ENCODE results near the gene ANKRD31.
"Not testable (repeated sequence)": the region's sequence is repeated elsewhere in the genome, so short reads cannot be mapped to it uniquely, and the experiment has no call there.

ANKRD31 gene

DNA sequence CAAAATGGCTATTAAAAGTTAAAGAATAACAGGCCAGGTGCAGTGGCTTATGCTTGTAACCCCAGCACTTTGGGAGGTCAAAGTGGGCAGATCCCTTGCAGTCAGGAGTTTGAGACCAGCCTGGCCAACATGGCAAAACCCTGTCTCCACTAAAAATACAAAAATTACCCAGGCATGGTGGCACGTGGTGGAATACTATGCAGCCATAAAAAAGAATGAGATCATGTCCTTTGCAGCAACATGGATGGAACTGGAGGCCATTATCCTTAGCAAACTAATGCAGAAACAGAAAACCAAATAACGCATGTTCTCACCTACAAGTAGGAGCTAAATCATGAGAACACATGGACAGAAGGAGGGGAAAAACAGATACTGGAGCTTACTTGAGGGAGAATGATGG is 15.9 kb downstream of the ANKRD31 start:
- not testable (repeated sequence) for DNase-seq (ENCODE audit: low read depth in 2 of 2)

DNA sequence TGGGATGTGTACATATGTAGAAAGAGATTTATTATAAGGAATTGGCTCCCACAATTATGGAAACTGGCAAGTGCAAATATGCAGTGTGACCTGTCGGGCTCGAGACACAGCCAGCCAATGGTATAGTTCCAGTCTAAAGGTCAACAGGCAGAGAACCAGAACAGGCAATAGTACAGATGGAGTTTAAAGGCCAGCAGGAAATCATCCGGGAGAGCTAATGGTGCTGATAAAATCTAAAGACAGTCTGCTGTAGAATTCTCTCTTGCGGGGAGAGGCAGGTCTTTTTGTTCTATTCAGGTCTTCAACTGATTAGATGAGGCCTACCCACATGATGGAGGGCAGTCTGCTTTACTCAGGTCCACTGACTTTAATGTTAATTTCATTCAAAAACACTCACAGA is 21.8 kb downstream of the ANKRD31 start:
- DNase-seq (ENCODE audit: low read depth in 2 of 2), result no peak

DNA sequence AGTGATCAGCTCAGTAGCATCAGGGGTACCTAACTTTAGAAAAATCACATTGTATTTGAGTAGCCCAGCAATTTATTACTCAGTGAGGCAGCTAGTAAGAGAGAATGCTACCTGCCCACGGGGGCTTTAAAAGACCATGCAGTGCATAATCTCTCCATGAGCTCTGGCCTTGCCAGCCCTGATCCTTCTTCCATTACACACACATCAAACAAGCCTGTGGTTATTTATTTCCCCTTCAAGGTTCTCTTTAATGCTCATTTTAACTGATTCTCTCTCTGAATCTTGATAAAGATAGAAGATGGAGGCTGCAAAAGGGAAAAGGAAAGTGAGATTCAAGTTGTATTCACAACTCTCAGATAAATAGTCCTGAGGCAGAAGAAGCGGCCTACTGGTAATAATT is 22.3 kb downstream of the ANKRD31 start:
- no peak for DNase-seq (ENCODE audit: low read depth in 2 of 2)

DNA sequence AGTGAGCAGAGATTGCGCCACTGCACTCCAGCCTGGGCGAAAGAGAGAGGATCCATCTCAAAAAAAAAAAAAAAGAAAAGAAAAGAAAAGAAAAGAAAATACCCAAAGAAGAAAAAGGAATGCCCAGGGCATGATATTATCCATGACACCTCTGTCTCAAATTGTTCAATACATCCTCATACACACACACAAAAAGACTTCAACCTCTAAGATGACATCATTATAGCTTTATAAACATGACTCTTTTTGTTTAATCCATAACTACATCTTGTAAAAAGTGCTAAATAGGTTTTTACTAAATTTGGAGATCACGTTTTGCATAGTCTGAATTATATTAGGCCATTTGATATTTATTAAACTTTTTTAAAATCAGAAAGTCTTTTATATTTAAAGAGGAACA is 33.1 kb downstream of the ANKRD31 start:
- DNase-seq (ENCODE audit: low read depth in 2 of 2), result no peak

DNA sequence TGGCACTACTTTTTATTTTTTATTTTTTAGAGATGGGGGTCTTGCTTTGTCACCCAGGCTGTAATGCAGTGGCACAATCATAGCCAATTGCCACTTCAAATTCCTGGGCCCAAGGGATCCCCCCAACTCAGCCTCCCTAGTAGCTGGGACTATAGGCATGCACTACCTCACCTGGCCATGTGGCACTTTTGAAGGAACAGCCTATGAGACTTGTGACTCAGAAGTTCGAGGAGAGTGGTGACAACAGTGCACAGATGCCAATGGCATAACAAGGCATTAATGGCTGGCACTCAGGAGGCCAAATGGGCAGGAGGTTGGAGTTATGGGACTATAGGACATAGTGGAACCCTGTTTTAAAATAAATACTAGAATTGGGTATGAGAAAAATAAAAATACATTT is 33.7 kb downstream of the ANKRD31 start:
- no peak for DNase-seq (ENCODE audit: low read depth in 2 of 2)

DNA sequence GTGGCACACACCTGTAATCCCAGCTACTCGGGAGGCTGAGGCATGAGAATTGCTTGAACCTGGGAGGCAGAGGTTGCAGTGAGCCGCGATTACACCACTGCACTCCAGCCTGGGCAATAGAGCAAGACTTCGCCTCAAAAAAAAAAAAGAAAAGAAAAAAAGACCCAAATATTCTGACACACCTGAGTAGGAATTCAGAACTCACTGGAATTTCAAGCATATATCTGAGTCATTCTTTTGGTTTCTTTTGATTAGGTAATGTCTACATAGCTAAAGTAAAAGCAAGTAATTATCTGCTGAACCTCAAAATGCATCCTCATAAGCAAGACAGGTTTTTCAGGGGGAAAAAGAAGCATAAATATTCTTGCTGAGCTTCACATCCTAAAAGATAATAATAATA is 35.9 kb downstream of the ANKRD31 start:
- no peak for DNase-seq (ENCODE audit: low read depth in 2 of 2)

DNA sequence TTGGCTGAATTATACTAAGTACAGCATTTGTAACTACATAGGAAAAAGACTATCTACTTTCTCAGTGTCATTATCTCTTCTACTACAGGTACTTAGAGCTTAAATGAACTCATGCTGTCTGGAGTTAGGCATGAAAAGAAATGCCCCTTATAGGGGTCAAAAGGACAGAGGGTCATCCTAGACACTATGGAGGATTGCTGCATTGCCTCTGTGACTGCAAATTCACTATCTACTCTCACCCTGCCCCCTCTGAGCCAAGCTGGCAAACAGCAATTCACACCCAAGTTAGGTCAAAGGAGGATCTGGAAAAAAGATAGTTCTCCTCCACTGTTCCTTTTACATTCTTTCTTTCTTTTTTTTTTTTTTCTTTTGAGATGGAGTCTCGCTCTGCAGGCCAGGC is 36.7 kb downstream of the ANKRD31 start:
- no peak for DNase-seq (ENCODE audit: low read depth in 2 of 2)

DNA sequence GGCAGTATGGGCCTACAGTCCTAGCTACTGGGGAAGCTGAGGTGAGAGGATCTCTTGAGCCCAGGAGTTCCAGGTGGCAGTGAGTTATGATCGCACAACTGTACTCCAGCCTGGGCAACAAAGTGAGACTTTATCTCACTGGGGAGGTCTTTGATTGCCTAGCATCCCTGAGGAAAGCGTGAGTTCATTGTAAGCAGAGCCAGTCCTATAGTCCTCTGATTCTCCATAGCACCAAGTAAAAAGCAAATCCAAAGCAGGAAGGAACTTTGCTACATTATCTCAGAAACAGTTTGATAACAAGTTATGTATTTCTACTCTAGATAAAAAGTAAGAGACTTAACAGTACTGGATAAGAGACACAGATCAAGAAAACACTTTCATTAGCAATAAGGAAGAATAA is 37.6 kb downstream of the ANKRD31 start:
- no peak for DNase-seq (ENCODE audit: low read depth in 2 of 2)

DNA sequence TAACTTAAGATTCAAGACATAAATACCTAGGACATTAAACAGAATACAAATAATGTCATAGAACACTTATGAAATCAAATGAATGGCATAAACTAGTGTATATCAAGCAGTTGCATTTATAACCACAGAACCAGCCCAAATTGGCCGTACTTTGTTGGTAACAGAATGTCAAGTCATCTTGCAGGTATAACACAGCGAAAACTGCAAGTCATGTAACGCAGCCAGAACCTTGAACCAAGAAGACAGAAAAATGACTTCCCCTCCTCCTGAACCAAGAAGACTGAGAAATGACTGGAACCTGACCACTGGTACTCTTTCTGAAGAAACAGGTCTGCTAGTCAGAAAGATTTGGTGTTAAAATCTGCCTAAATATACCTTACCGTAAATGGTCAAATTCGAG is 38.9 kb downstream of the ANKRD31 start:
- DNase-seq (ENCODE audit: low read depth in 2 of 2), result no peak

DNA sequence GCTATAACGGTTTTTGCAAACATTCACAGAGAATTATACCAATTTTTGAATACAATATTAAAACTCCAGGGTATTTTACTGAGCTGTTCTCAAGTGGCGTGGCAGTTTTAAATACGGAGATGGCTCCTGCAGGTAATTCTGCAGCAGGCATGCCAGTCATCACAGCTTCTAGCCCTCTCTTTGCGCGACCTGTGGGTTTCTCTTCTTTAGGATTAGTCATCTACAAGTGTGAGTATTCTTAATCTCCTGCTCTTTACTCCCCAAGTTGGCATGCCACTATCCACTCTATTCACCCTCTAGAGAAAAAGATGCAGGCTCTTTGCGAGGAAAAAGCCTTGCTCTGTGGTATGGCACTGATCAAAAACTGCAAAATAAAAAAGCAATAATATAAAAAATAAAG is 43.9 kb downstream of the ANKRD31 start:
- DNase-seq (ENCODE audit: low read depth in 2 of 2), result no peak

DNA sequence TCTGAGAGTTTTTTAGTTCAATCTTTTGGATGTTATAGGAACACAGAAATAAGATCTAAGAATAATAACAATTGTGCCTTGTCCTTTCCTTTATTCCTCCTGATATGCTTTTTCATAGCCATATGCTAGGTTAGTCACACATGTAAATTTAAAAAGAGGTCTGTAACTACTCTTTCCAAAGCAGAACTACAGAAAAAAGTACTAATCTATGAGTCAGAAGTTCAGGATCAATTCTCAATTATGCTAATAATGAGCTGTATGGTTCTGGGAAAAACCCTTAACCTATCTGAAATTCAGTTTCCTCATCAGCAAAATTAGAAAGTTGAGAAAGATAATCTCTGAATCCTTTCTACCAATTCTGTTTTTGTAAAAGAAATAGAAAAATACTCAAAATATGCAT is 44.4 kb downstream of the ANKRD31 start:
- DNase-seq (ENCODE audit: low read depth in 2 of 2), result no peak

DNA sequence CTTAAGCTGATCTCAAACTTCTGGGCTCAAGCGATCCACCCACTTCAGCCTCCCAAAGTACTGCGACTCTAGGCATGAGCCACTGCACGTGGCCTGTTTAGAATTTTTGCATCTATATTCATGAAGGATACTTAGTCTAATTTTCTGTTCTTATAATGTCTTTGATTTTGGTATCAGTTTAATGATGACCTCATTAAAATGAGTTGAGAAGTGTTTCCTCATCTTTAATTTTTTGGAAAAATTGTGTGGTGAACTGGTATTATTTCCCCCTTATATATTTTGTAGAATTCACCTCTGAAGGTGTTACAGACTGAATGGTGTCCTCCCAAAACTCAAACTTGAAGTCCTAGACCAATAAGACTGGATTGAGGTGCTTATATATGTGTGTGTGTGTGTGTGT is 46.5 kb downstream of the ANKRD31 start:
- DNase-seq (ENCODE audit: low read depth in 2 of 2), result no peak

DNA sequence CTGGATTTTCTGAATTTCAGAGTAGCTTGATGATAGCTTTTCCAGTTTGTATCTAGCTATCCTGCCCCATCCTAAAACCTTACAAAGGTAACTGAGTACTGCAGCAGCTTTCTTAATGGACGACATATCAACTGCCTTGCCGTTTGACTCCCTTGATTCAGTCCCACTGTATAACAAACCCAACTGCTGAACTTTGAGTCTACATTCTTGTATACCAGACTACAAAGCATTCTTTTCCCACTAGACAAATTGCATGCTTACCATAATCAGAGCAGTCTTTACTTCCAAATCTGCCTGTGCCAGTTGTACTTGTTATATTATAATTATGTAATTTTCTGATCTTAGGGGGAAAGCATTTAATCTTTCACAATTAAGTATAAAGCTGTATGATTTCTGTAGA is 47.3 kb downstream of the ANKRD31 start:
- no peak for DNase-seq (ENCODE audit: low read depth in 2 of 2)

DNA sequence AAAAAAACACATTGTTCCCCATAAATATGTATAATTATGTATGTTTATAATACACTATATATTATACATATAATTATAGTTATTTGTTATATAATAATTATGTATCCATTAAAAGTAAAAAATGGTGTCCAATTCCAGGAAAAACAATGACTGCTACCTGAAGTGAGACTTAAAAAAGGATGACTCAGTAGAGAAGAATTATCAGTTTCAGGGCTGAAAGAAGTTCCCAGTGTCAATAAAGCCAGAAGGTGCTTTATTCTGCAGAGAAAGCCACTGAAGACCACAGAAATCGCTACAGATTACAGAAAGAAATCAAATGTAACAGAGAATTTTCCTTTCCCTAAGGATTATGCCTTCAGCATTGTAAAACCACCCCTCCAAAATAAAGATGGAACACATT is 50.9 kb downstream of the ANKRD31 start:
- DNase-seq (ENCODE audit: low read depth in 2 of 2), result no peak

DNA sequence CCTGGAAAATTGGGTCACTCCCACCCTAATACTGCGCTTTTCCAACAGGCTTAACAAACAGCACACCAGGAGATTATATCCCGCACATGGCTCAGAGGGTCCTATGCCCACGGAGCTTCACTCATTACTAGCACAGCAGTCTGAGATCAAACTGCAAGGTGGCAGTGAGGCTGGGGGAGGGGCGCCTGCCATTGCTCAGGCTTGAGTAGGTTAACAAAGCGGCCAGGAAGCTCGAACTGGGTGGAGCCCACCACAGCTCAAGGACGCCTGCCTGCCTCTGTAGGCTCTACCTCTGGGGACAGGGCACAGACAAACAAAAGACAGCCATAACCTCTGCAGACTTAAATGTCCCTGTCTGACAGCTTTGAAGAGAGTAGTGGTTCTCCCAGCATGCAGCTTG is 60.7 kb downstream of the ANKRD31 start:
- DNase-seq (ENCODE audit: low read depth in 2 of 2), result not testable (repeated sequence)

DNA sequence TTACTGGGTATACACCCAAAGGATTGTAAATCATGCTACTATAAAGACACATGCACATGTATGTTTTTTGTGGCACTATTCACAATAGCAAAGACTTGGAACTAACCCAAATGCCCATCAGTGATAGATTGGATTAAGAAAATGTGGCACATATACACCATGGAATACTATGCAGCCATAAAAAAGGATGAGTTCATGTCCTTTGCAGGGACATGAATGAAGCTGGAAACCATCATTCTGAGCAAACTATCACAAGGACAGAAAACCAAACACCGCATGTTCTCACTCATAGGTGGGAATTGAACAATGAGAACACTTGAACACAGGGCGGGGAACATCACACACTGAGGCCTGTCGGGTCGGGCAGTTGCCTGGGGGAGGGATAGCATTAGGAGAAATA is 61.8 kb downstream of the ANKRD31 start:
- not testable (repeated sequence) for DNase-seq (ENCODE audit: low read depth in 2 of 2)

DNA sequence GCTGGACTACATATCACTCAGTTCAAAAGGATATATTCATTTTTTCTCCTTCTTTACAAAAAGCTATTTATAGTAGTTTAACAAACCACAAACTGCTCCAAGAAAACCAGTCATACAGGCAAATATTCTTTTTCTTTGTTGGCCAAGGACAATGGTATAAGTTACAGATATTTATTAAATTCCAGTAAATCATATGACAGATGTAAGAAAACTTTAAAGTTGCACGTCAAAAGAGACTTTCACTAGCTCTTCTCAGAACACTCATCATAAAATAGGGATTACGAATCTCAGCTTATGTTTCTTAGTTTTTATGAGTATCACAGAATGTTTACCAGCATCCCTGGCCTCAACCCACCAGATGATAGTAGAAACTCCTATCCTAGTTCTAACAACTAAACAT is 67.2 kb downstream of the ANKRD31 start:
- DNase-seq (ENCODE audit: low read depth in 2 of 2), result no peak

DNA sequence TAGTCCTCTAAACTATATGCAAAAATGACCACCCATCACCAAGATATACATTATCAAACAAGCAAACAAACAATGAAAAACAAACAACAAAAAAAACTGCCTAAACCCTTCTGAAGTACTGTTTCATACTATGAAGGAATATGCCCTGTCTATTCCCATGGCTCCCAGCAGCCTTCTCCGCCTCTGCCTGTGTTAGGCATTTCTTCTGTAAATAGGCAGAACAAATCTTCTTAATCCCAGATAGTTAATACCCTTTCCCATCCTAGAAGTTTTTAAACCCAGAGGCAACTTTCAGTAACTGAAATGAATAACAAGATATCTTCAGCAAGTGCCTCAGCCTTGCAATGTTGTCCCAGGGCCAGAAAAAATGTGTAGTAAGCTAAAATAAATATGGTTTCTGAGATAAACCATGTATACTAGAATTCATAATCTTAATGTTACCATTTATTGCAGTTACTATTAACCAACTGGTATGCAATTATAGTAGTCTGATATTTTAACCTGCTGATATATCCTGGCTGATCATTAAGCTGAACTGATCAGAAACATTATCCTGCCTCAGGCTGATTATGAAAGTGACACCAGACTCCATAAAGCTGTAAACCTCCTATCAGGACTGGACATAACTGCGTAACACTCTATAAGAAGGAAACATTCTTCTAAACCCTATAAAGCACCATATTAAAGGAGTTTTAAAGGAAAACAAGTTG is 68.5 kb downstream of the ANKRD31 start:
- DNase-seq (ENCODE audit: low read depth in 2 of 2), result no peak

DNA sequence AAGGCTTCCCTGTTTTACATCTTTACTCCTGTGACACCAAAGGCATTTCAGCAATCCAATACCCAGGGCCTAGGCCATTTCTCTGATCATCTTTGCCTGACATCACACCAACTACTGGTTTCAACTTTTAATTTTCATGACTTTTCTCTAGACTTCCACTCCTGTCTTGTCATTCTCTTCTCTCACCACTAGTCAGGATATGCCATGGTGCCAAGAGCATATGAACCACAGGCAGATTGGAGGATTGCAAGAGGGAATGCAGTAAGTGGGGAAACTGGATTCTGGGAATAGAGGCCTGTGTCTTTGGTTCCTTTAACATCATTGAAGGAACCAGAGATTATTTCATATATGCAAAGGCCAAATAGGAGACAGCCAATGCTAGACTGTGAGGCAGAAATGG is 69.3 kb downstream of the ANKRD31 start:
- DNase-seq (ENCODE audit: low read depth in 2 of 2), result no peak

DNA sequence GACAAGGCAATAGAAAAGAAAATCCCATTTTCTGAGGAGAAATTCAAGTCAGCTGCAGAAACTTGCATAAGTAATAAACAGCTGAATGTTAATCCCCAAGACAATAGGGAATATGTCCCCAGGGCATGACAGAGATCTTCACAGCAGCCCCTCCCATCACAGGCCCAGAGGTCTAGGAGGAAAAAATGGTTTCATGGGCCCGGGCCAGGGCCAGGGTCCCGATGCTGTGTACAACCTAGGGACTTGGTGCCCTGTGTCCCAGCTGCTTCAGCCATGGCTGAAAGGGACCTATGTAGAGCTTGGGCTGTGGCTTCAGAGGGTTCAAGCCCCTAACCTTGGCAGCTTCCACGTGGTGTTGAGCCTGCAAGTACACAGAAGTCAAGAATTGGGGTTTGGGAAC is 75.2 kb downstream of the ANKRD31 start:
- DNase-seq (ENCODE audit: low read depth in 2 of 2), result not testable (repeated sequence)

DNA sequence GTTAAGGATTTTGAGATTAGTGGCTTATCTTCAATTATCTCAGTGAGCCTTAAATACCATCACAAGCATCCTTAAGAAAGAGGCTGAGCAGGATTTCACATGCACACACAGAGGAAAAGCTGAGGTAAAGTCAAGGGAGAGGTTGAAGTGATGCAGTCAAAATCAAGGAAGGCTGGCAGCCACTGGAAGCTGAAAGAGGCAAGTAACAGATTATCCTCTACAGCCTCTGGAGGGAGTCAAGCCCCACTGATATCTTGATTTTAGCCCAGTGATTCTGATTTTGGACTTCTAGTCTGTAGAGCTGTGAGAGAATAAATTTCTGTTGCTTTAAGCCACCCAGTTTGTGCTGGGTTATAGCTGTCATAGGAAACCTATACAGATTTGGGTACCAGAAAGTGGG is 80.1 kb downstream of the ANKRD31 start:
- no peak for DNase-seq (ENCODE audit: low read depth in 2 of 2)

DNA sequence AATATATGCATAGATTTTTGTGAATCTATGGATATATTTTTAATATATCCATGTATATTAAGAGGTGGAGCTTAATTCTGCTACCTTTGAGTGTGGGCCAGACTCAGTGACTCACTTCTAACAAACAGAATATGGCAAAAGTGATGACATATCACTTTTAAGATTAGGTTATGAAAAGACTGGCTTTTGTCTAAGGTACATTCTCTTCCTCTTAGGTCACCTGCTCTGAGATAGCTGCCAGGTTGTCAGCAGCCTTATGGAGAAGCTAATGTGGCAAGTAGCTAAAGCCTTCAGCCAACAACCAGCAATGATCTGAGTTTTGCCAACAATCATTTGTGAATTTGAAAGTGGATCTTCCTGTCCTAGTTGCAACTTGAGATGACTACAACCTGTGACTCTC is 83.8 kb downstream of the ANKRD31 start:
- DNase-seq (ENCODE audit: low read depth in 2 of 2), result no peak

DNA sequence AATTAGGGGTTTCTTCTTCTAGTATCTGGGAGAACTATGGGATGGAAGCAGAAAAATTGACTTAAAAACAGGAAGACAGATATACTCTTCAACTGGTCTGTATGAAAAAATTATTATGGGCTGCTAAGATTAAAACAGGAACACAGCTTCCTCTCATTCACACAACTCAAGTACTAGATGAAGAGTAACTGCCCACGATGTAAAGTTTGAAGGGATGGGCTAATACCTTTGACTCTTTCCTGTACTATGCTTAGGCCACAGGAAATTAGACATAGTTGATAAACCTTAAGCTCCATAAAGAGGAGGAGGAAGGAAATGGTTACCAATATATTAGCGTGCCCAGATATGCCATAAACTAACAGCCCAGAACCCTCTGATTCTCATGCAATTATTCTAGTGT is 88.6 kb downstream of the ANKRD31 start:
- no peak for DNase-seq (ENCODE audit: low read depth in 2 of 2)

DNA sequence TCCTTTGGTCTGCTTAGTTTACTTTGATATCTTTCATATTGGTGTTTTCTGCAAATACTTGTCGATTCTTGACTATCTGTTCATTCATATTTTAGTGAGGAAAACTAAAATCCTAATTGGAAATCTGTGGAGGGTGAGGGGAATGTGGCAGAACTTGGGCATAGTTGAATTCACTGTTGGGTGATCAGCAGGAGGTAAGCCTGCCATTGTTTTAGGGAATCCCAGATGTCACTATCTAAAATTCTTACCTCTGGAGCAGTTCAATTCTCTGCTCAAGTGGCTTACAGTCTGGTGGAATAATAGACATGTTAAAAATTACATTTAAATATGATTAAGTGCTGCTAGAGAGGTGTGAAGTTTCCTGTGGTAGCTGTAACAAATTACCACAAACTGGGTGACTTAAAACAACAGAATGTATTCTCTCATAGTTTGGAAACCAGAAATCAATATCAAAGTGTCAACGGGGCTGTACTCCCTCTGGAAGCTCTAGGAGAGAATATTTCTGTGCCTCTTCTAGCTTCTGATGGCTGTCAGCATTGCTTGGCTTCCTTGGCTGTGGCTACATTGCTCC is 94.0 kb downstream of the ANKRD31 start:
- no peak for DNase-seq (ENCODE audit: low read depth in 2 of 2)
